Gastrocnemius medialis (tissue), 4 donors: ENCODE data around the gene TEX264.

Experiments used
- CTCF ChIP-seq, 5 experiments: fragments of 450-650 bp in 3 of 5; fragments of 200-600 bp in 2 of 5; sonication (generic) in 2 of 5; IDR thresholded peaks in 4 of 5; conservative IDR thresholded peaks in 1 of 5; 1 replicate in 4 of 5; 2 replicates in 1 of 5; pipeline ENCODE4 v1.5.1; 2016 to 2019; ENCODE audit warnings: antibody characterized with exemption in 5 of 5, mild to moderate bottlenecking in 3 of 5, moderate library complexity in 3 of 5
- POLR2A ChIP-seq, 2 donors: fragments of 450-650 bp; IDR thresholded peaks; one replicate each; pipeline ENCODE4 v1.6.1; 2017; ENCODE audit warnings: antibody characterized with exemption in 2 of 2, mild to moderate bottlenecking in 2 of 2, moderate library complexity in 2 of 2

DNA sequence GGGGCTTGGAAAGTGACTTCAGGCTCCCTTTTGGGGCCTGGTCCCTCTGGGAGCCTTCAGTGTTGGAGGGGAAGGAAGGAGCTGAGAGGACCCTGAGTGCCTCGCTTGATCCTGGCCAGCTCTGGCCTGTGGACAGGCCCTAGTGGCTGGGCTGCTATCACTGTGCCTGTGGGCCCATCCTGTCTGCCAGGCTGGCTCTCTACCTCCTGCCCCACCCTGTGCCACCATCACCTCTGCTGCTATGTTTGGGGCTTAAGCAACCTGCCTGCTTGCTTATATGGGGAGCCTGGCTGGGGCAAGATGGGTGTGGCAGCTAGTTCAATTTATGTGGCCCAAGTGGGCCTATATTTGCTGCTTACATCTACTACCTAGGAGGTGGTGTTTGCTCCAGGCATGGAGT is 7.1 kb downstream of the TEX264 start:
- TF ChIP-seq POLR2A (IDR thresholded peaks at IDR 0.05) (no peak), CTCF (IDR thresholded peaks at IDR 0.05 in 4 of 5, conservative IDR thresholded peaks at IDR 0.05 in 1 of 5) (no peak)
